HG03135 (cell line): ENCODE data around the gene BIRC6.
"Not testable (repeated sequence)": the region's sequence is repeated elsewhere in the genome, so short reads cannot be mapped to it uniquely, and the experiment has no call there.

Experiments used
- ATAC-seq: cut with Tn5 transposase; IDR thresholded peaks from one replicate; pipeline ENCODE4 v1.9.1; 2021; ENCODE audit warnings: mild to moderate bottlenecking, moderate library complexity; ENCODE audit not compliant: unreplicated experiment

Gene BIRC6

GRCh38 chr2:32591669-32592463 lies 235.0 kb downstream of the BIRC6 start:
- ATAC-seq = peak; percentile 79

- ATAC-seq = no peak
These were observed 237.8 kb downstream of the BIRC6 start for GRCh38 chr2:32594573-32594972.

GRCh38 chr2:32611366-32611765 lies 254.5 kb downstream of the BIRC6 start:
- ATAC-seq = no peak

DNA sequence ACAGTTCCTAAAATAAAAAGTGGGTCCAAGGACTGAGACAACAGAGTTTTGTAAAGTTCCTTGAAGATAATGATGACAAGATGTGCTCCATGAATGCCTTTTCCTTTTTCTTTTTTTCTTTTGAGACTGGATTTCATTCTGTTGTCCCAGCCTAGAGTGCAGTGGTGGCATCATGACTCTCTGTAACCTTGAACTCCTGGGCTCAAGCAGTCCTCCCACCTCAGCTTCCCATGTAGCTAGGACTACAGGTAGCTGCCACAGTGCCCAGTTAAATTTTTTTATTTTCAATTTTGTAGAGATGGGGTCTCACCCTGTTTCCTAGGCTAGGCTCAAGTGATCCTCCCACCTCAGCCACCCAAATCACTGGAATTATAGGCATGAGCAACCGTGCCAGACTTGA lies 254.9 kb downstream of the BIRC6 start:
- no peak for ATAC-seq

- no peak for ATAC-seq
These were observed 257.3 kb downstream of the BIRC6 start for GRCh38 chr2:32614084-32614483.

- ATAC-seq = no peak
These were observed 260.9 kb downstream of the BIRC6 start for GRCh38 chr2:32617599-32618189.

DNA sequence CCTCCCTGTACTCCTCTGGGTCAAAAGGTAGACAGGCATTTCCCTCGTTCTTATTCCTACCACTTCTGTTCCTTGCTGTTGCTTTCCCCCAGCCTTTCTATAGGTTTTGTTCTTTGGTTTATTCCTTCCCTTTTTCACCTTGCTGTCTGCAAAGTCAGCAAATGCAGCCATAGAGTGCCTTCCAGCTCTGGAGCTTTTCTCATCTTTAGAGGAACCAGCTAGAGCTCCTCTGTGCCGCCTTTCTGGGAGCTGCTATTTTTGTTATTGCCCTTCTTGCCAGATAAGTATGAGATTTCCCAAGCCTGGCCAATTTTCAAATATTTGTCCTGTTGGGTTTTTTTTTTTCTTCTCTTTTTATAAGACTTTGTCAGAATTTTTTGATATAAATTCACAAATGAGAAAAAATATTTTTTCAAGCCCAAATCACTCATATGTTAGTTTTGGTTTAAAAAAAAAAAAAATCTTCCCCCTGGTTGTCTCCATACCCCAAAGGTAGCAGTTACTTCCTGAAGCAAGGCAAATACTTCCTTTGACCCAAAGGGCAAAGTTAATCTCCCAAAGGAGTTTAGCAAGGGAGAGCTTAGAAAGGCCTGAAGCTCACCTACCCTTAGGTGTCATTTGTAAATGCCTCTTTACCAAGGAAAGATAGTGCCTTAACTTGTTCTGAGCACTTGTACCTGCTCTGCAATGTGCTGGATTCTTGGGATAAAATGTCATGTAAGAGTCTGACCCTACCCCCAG lies 265.9 kb downstream of the BIRC6 start:
- no peak for ATAC-seq

DNA sequence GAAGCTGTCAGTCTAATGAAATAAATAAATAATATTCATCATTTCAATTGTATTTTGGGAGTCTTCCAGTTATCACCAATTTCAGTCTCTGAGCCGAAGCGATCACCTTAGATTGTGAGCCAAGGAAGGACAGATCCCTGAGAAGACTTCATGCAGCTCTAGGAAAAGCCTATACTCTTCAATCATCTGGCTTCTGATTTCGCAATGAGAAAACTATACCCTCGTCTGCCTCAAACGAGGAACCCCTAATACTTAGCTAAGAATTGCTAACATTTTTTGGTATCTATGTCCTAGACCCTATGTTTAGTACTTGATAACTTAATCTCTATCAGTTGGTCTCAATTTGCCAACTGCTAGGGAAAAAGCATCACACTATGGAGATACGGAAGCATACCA lies 266.5 kb downstream of the BIRC6 start:
- no peak for ATAC-seq

GRCh38 chr2:32624812-32625211 lies 268.0 kb downstream of the BIRC6 start:
- ATAC-seq = no peak

DNA sequence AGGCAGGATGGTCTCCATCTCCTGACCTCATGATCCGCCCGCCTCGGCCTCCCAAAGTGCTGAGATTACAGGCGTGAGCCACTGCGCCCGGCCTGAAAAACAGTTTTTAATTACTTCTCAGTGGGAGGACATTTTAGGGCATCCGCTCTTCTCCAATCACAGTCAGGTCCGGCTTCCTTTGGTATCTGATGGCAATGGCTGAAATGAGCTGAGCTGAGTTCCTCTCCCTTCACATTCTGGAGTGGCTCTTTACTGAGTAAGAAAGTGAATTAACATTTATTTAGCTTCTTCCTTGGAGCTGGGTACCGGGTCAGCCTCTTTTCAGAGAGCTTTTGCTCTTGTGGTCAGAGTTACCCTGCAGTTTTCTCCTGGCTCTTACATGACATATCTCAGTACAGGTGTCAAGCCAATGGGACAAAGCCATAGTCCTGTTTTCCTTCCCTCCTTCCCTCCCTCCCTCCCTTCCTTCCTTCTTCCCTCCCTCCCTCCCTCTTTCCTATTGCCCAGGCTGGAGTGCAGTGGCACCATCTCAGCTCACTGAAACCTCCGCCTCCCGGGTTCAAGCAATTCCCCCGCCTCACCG lies 269.9 kb downstream of the BIRC6 start:
- no peak for ATAC-seq

DNA sequence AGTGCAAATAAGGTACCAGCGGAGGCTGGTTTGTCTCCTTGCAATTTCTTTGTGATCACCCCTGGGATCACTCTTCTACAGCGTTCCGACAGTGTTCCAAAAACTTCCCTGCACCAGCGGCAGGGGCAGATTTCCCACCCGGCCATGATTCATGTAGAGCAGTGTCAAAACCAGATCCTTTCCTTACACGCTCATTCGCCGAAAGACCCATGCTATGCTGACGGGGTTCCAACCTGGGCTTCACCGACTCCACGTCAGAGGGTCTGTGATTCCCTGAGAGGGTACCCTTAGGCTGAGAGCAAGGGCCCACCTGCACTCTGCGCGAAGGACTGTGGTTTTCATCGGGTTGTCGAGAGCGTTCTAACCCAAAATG lies 270.6 kb downstream of the BIRC6 start:
- peak; percentile 40 for ATAC-seq

DNA sequence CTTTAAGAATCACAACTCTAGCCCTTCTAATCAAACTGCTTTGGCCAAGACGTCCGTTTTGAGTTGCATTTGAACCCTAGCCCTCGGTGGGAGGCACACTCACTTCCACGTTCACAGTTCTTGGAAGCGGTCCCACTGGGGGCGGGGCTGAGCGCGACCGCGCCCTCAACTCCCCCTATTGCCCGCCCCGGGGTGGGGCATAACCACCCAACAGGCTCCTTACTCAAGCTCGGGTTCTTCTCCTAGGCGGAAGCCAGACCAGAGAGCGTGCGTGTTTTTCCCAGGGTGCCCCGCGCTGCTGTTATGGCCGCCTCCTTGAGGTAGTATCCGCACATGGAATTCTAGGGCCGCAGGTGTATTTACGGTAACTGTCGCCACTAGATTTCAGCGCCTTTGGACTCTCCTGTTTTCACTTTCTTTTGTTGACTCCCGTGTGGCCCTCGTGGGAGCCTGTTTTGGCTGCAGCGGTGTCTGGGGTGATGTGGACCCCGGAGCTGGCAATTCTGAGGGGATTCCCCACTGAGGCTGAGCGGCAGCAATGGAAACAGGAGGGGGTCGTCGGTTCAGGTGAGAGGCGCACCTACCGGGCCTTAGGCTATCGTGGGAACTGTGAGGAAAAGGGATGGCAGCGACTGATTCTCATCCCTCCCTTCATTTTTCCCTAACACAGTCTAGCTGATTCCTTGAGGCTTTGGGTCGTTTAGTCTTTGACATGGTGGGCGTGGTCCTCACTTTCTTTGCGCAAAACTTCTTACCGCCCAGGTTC lies 271.2 kb downstream of the BIRC6 start, which contains the start of gene TTC27:
Gene TTC27 (plus strand): TSS at position 237 of the 766 bp plus-strand sequence. CDS start 243 bp downstream, at position 480.
- peak; percentile 99 for ATAC-seq

GRCh38 chr2:32632089-32632488 lies 275.3 kb downstream of the BIRC6 start:
- no peak for ATAC-seq

- no peak for ATAC-seq
These were observed 276.2 kb downstream of the BIRC6 start for GRCh38 chr2:32633040-32633439.

DNA sequence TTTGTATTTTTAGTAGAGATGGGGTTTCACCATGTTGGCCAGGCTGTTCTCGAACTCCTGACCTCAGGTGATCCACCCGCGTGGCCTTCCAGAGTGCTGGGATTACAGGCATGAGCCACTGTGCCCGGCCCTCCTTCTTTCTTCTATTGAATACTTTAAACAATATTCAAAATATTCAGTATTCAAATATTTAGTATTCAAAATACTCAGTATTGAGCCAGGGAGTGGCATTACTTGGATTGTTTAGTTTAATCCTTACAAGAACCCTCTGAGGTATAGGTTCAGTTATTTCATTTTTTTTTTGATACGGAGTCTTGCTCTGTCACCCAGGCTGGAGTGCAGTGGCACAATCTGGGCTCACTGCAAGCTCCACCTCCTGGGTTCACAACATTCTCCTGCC lies 281.7 kb downstream of the BIRC6 start:
- not testable (repeated sequence) for ATAC-seq

GRCh38 chr2:32641180-32641579 lies 284.4 kb downstream of the BIRC6 start:
- no peak for ATAC-seq

DNA sequence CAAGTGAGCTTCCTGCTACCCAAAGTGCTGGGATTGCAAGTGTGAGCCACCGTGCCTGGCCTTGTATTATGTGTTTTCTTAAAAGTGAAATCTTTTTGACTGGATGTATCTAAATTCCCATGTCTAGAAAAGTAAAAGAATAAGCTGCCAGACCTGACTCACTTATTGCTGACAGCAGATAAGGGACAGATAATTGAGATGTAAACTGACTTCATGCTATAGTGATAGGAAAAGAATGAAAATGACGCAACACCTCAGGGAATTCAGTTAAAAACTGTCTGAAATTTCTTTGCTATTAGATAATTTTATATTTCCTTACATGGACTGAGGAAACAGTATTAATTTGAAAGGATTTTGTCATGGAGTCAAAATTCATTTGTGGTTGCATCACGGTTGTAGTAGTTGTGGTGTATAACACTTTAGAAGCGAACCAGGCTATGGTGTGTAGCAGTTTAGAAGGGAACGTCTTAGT lies 290.4 kb downstream of the BIRC6 start:
- ATAC-seq = no peak

DNA sequence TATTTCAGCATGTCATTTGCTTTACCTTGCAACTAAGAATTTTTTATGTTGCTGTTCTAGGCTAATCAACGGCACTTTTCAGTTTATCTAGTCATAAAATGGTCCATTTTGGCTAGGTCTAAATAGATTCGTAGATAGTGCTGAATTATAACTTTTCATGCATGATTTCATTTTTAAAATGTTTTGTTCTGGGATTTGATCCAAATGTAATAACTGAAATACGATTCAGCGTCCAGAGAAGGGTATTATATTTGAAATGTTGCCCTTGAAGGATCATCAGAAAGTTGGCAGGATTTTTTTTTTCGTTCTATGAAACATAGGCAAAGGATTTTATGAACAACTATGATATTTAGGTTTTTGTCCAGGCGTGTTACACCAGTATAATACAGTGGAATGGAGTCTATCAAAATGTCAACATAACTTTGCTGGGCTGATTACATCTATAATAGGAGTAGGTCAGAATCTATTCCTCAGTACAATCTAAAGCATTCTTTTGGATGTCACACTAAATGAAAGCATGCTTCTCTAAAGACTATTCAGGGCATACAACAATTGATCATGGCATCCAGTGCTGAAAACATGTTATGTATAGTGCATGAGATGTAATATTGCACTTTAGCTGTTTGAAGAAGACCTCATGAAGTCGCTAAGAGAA lies 295.9 kb downstream of the BIRC6 start:
- no peak for ATAC-seq

DNA sequence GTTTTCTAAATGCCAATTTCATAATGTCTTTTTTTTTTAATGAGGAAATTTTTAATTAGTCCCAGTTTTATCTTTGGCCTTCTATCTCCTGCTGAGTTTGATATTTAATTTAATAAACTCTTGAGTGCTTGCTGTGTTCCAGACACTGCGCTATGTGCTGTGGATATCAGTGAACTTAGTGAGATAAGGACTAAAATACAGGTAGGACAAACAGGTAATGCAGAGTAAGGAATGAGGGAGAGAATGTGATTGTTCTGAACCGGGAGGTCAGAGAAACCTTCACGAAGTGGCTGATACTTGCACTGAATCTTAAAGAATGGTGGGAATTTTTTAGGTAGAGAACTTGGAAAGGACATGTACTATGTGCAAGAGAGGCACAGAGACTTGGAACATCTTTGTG lies 299.2 kb downstream of the BIRC6 start:
- ATAC-seq = no peak

GRCh38 chr2:32663864-32664263 lies 307.0 kb downstream of the BIRC6 start:
- no peak for ATAC-seq
